Lower leg skin (tissue), 3 donors: Measurements from ENCODE around the gene BAD.

Experiments used
- CTCF ChIP-seq, 3 donors: fragments of 450-650 bp; IDR thresholded peaks; one replicate each; pipeline ENCODE4 v1.5.1; 2016; ENCODE audit warnings: antibody characterized with exemption in 3 of 3, mild to moderate bottlenecking in 3 of 3, moderate library complexity in 2 of 3
- POLR2A ChIP-seq, 2 donors: fragments of 450-650 bp; IDR thresholded peaks; one replicate each; pipeline ENCODE4 v1.6.1; 2016 to 2017; ENCODE audit warnings: antibody characterized with exemption in 2 of 2, mild to moderate bottlenecking in 1 of 2, moderate library complexity in 1 of 2

GRCh38 chr11:64278576-64279190 lies 5.8 kb downstream of the BAD start:
- TF ChIP-seq CTCF (IDR thresholded peaks at IDR 0.05), result no peak
- no peak for TF ChIP-seq POLR2A (IDR thresholded peaks at IDR 0.05)
